GM21360 (cell line): ENCODE results near the gene INPP4A.

Experiments used
- ATAC-seq: cut with Tn5 transposase; IDR thresholded peaks from one replicate; pipeline ENCODE4 v1.9.1; 2021; ENCODE audit warnings: mild to moderate bottlenecking, moderate library complexity; ENCODE audit not compliant: unreplicated experiment

Gene INPP4A

GRCh38 chr2:98489486-98489885 lies 44.8 kb downstream of the INPP4A start:
- ATAC-seq = no peak

- no peak for ATAC-seq
Measured at GRCh38 chr2:98489971-98490962, 45.6 kb downstream of the INPP4A start.

- ATAC-seq = no peak
Measured at GRCh38 chr2:98492441-98492840, 47.8 kb downstream of the INPP4A start.

GRCh38 chr2:98494699-98495098 lies 50.0 kb downstream of the INPP4A start:
- ATAC-seq = no peak

DNA sequence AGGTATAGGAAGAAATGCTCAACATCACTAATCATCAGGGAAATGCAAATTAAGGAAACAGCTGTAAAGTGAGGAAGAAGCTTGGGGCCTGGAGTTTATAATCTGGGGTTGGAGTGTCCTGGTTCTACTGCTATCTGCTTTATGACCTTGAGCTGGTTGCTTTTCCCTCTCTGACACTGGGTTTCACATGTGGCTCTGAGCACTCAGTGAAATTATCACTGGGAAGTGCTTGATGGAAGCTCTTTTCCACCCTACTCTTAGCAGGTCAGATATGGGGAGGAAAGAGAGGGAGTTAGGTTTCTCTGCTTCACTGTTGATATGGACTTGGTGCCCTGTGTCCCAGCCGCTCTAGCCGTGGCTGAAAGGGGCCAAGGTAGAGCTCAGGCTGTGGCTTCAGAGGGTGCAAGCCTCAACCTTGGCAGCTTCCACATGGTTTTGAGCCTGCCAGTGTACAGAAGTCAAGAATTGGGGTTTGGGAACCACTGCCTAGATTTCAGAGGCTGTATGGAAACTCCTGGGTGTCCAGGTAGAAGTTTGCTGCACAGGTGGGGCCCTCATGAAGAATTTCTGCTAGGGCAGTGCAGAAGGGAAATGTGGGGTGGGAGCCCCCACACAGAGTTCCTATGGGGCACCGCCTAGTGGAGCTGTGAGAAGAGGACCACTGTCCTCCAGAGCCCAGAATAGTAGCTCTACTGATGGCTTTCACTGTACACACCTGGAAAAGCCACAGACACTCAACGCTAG lies 52.3 kb downstream of the INPP4A start:
- no peak for ATAC-seq

GRCh38 chr2:98498703-98499440 lies 54.2 kb downstream of the INPP4A start:
- no peak for ATAC-seq

GRCh38 chr2:98500561-98500960 lies 55.9 kb downstream of the INPP4A start:
- no peak for ATAC-seq

- no peak for ATAC-seq
Measured at GRCh38 chr2:98501223-98501622, 56.6 kb downstream of the INPP4A start.

DNA sequence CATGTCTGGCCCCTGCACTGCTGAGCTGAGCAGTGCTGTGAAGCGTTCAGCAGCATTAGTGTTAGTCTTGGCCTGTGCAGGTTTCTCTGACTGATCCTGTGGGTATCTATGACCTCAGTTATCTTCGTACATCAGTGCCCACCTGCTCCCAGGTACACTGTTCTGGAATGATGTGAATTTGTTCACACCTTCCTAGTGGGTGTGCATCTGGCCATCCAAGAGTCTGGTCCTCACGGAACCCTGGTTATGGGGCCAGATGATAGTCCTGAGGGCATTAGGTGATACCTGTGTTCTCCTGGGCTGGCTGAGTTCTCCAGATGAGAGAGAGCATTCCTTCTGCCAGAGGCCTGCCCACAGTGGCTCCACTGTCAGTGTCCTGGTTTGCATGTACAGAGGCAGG lies 57.2 kb downstream of the INPP4A start:
- ATAC-seq = no peak

DNA sequence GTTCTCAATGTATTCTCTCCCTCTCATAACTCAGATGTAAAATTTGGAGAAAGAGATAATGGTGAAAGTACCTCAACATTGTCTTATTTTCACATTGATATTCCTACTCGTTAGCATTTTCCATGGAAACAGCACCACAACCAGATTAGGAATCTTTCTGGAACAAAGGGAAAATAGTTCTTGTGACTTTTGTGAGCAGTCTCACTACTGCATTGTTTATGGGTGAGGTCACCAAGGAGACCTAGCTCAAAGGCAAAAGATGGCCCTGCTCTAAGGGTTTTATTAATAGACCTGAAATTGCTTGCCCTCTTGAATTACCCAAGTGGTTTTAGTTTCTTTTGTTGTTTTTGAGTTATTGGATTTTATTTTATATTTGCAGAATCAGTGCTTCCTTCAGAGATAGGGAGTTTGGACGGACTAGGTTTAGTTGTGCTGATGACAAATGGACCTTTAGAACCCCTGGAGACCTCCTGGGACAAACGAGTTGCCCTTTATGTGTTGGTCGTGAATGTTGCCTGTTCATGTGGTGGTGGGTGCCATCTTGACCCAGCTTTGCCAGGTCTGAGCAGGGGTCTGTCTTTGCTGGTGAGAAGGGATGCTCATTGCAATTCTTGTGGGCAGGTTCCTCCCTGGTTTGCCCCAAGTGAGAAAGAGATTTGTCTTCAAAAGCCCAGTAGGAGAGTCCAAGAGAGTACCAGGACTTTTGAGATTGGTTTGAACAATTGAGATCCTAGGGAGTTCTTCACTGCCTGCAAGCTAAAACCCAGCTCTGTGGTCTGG lies 58.1 kb downstream of the INPP4A start:
- no peak for ATAC-seq

DNA sequence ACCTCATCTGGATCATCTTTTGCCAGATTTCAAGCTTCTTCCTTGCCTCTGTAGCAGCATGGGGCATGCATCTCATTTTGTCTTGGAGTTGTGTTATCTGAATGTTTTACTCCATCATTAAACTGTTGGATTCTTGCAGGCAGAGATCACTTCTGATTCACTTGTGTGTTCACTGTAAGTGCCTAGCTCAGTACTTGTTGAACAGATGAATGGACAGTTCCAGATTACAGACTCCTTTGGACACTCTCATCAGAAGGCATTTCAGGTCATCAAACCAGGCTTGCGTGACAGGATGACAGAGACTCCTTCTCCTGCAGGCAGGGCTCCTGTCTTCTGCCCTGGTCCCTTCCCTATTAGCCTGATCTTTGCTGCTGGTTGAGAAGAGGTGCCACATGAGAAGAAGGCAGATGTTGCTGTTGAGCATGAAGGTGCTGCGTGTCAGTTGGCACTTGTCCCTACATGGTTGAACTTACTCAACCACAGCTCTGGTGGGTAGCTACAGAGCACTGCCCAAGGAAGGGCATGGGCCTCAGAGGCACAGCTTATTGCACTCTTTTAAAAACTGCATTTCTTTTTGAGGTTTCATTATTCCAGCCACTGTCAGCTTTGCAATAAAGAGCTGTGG lies 58.9 kb downstream of the INPP4A start:
- ATAC-seq = no peak

GRCh38 chr2:98504381-98505109 lies 59.9 kb downstream of the INPP4A start:
- ATAC-seq = no peak

DNA sequence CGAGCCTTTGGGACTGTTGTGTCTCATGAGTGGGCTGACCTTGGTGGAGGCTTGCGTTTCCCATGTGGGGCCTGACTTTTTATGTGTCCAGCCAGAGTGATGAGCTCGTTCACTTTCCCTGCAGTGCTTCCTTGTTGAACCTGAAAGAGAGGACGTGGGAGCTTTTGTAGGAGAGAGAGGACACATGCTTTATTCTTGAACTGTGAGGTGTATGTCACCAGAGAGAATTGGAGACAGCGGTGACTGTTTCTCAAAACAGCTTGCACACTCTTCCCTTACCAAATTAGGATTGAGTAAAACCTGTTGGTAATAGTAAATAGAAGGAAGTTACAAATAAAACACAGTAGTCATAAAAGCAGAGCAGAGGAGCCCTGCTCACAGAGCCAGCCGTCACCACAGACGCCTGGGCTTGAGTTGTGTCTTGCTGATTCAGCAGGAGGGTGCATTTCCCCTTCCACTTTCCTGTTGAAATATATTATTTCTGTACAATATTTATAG lies 60.7 kb downstream of the INPP4A start:
- ATAC-seq = no peak

GRCh38 chr2:98505971-98506664 lies 61.5 kb downstream of the INPP4A start:
- ATAC-seq = no peak

- no peak for ATAC-seq
Measured at GRCh38 chr2:98506881-98507280, 62.2 kb downstream of the INPP4A start.

DNA sequence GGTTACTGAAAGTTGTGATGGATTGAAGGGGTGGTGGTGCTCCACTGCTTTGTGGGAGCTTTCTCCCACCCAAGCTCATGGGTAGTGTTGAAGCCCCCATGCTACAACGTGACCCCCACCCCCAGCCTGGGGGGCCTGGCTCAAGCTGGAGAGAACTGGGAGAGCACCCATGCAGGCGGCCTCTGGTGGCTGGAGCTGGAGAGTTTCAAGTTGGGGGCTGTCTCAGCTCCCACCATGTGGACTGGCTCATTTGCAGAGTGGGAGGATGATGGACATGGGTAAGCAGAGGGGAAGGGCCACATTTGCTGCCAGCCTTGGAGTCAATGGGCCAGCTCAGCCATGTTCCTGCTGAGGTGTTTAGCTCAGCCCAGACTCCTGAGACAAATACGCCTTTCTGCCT lies 62.8 kb downstream of the INPP4A start:
- ATAC-seq = no peak

GRCh38 chr2:98507891-98508708 lies 63.4 kb downstream of the INPP4A start:
- ATAC-seq = no peak

DNA sequence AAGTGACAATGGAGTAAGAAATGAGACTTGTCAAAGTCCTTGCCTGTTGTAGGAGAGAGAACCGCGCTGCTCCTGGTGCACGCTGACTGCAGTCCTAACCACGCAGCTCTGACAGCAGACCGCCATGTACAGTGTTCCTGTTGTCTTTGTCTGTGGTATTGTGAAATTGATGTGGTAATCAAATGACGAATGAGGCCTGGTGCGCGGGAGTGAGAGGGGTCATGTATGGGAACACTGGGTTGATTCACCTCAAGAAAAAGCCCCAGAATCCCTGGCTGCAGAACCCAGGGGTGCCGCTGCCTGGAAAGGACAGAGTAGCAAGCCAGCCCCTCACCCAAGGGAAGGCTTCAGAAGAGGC lies 64.0 kb downstream of the INPP4A start:
- ATAC-seq = no peak
